Urinary bladder (tissue), 4 donors: ENCODE measurements around the gene WDR4. TPM values are rescaled to one million over a fixed set of nuclear protein-coding genes. Genes with fewer than 3 reads are reported as not detected.

Experiments used
- DNase-seq: peaks from one replicate; pipeline ENCODE4 v3.0.0-alpha.2; 2015; ENCODE audit errors: extremely low spot score
- H3K27ac ChIP-seq: one replicate; pipeline ENCODE4 v1.5.1; 2013; ENCODE audit warnings: low read depth, mild to moderate bottlenecking, moderate library complexity
- H3K36me3 ChIP-seq: one replicate; pipeline ENCODE4 v1.6.1; 2013; ENCODE audit warnings: mild to moderate bottlenecking, moderate library complexity; ENCODE audit not compliant: insufficient read depth
- H3K4me1 ChIP-seq: one replicate; pipeline ENCODE4 v1.6.1; 2013; ENCODE audit warnings: mild to moderate bottlenecking, moderate library complexity; ENCODE audit not compliant: insufficient read depth
- H3K4me3 ChIP-seq: one replicate; pipeline ENCODE4 v1.5.1; 2013; ENCODE audit warnings: low read depth, low read length
- WGBS: extraction: QIAGEN DNeasy Blood & Tissue Kit; methylation state at CpG from one replicate; pipeline ENCODE4 v1.1.7; 2013; 5-methylcytosine and 5-hydroxymethylcytosine counted together
- polyA plus RNA-seq: library from polyadenylated mRNA; stranded (reverse); fragments of 200-250 nt; gene quantifications from one replicate; pipeline ENCODE4 v1.2.3, GENCODE V29; 2013
- total RNA-seq: library from RNA; depleted of rRNA; stranded (reverse); fragments of >200 nt; gene quantifications from one replicate; pipeline ENCODE4 v1.2.3, GENCODE V29; 2014
- donor health status: healthy with polysubstance abuse.
- donor health status: healthy.

WDR4 gene
- total and polyA plus RNA-seq, 2 donors, result 5.3 to 10.7 TPM

DNA sequence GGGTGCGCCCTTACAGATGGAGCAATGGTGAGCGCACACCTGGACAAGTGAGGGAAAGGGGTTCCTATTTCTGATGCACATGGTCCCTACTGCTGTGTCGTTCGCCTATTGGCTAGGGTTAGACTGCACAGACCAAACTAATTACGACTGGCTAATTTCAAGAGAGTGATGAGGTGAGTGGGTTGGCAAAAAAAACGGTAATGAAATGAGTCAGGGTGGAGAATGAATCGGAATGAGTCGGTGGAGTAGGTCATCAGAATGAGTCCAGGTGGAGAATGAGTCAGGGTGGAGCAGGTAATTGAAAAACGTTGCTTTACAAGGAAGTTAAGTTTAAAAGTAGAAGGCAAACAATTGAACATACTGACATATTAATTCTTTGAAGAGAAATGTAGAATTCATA lies 79.8 kb downstream of the WDR4 start:
- no peak for DNase-seq
- no peak overlapping the region for H3K27ac ChIP-seq
- H3K4me3 ChIP-seq, result no peak overlapping the region
- H3K4me1 ChIP-seq, result no peaks in the 10 kb centered on the region
- H3K36me3 ChIP-seq, result no peaks in the 10 kb centered on the region
- WGBS, result 76% methylated on average over 9 of the region's 9 CpGs

Other genes starting within 250 kb of the WDR4 start
- 13.5 TPM for gene PDE9A, start 225.9 kb downstream of the WDR4 start, total RNA-seq
- 33.2 TPM for gene PDE9A, start 225.9 kb downstream of the WDR4 start, polyA plus RNA-seq
- 48.1 TPM for gene NDUFV3, start 13.8 kb upstream of the WDR4 start, total RNA-seq
- gene NDUFV3, start 13.8 kb upstream of the WDR4 start, polyA plus RNA-seq, result 30.5 TPM
- gene ERVH48-1, start 46.1 kb upstream of the WDR4 start, total RNA-seq, result not detected
- gene ERVH48-1, start 46.1 kb upstream of the WDR4 start, polyA plus RNA-seq, result not detected
- 19.2 TPM for gene PKNOX1, start 95.0 kb upstream of the WDR4 start, total RNA-seq
- 16.0 TPM for gene PKNOX1, start 95.0 kb upstream of the WDR4 start, polyA plus RNA-seq
- 9.2 TPM for gene CBS, start 196.3 kb upstream of the WDR4 start, total RNA-seq
- gene CBS, start 196.3 kb upstream of the WDR4 start, polyA plus RNA-seq, result 18.5 TPM
- gene U2AF1, start 228.0 kb upstream of the WDR4 start, total RNA-seq, result 46.9 TPM
- 48.2 TPM for gene U2AF1, start 228.0 kb upstream of the WDR4 start, polyA plus RNA-seq